Measurements from ENCODE around the gene ZNF74. TPM values are rescaled to one million over a fixed set of nuclear protein-coding genes. Genes with fewer than 3 reads are reported as not detected.

ZNF74 gene
- total and polyA plus RNA-seq, 2 experiments from 2014 or later, result 15.6 to 17.9 TPM

- TF ChIP-seq EZH2 (IDR thresholded peaks at IDR 0.05; ENCODE audit: borderline replicate concordance) (no peak), EZH2phosphoT487 (IDR thresholded peaks at IDR 0.05; ENCODE audit: low read depth, severe bottlenecking, unreplicated experiment) (no peak), CTCF (IDR thresholded peaks at IDR 0.05; ENCODE audit: poor library complexity) (no peak)
- H3K27me3 ChIP-seq, result no peaks in the 10 kb centered on the region
- no peak overlapping the region for H3K4me2 ChIP-seq
- H4K20me1 ChIP-seq (ENCODE audit: insufficient read depth, poor library complexity, severe bottlenecking), result no peaks in the 10 kb centered on the region
- no peaks in the 10 kb centered on the region for H3K9me2 ChIP-seq (replicated peaks; ENCODE audit: insufficient read depth)
- H3K4me3 ChIP-seq, result no peak overlapping the region
- DNase-seq (ENCODE audit: low spot score), result no peak
- WGBS (ENCODE audit: low lambda C conversion rate, missing lambda C conversion rate), result 93% methylated on average over 4 of the region's 4 CpGs
- H3K79me2 ChIP-seq, result no peaks in the 10 kb centered on the region
- H2AFZ ChIP-seq, result no peak overlapping the region
- no peaks in the 10 kb centered on the region for H3K9me3 ChIP-seq (ENCODE audit: low read depth)
- H3K36me3 ChIP-seq (replicated peaks; ENCODE audit: insufficient read depth, low read depth), result no peaks in the 10 kb centered on the region
- H3K27ac ChIP-seq, result no peak overlapping the region
- H3K4me1 ChIP-seq (ENCODE audit: insufficient read depth), result no peaks in the 10 kb centered on the region
Observed at GRCh38 chr22:20444325-20444724, 50.4 kb downstream of the ZNF74 start.

- H3K4me2 ChIP-seq, result no peak overlapping the region
- no peaks in the 10 kb centered on the region for H3K9me3 ChIP-seq (ENCODE audit: low read depth)
- H3K9me2 ChIP-seq (replicated peaks; ENCODE audit: insufficient read depth), result no peaks in the 10 kb centered on the region
- no peak overlapping the region for H3K4me3 ChIP-seq
- no peak overlapping the region for H2AFZ ChIP-seq
- H4K20me1 ChIP-seq (ENCODE audit: insufficient read depth, poor library complexity, severe bottlenecking), result no peaks in the 10 kb centered on the region
- WGBS (ENCODE audit: low lambda C conversion rate, missing lambda C conversion rate), result 97% methylated on average over 21 of the region's 21 CpGs
- no peak for DNase-seq (ENCODE audit: low spot score)
- H3K27me3 ChIP-seq, result no peaks in the 10 kb centered on the region
- H3K4me1 ChIP-seq (ENCODE audit: insufficient read depth), result no peaks in the 10 kb centered on the region
- no peaks in the 10 kb centered on the region for H3K36me3 ChIP-seq (replicated peaks; ENCODE audit: insufficient read depth, low read depth)
- TF ChIP-seq CTCF (IDR thresholded peaks at IDR 0.05; ENCODE audit: poor library complexity) (no peak), EZH2phosphoT487 (IDR thresholded peaks at IDR 0.05; ENCODE audit: low read depth, severe bottlenecking, unreplicated experiment) (no peak), EZH2 (IDR thresholded peaks at IDR 0.05; ENCODE audit: borderline replicate concordance) (no peak)
- no peak overlapping the region for H3K27ac ChIP-seq
- H3K79me2 ChIP-seq, result no peaks in the 10 kb centered on the region
Observed at GRCh38 chr22:20446383-20446970, 52.5 kb downstream of the ZNF74 start.

GRCh38 chr22:20448630-20449029 lies 54.7 kb downstream of the ZNF74 start:
- Histone ChIP-seq H3K36me3 (replicated peaks; ENCODE audit: insufficient read depth, low read depth) (no peaks in the 10 kb centered on the region), H3K4me2 (no peak overlapping the region), H3K9me2 (replicated peaks; ENCODE audit: insufficient read depth) (no peaks in the 10 kb centered on the region), H4K20me1 (ENCODE audit: insufficient read depth, poor library complexity, severe bottlenecking) (no peaks in the 10 kb centered on the region), H3K27ac (no peak overlapping the region), H3K9me3 (ENCODE audit: low read depth) (no peaks in the 10 kb centered on the region), H2AFZ (no peak overlapping the region), H3K79me2 (no peaks in the 10 kb centered on the region), H3K4me3 (no peak overlapping the region), H3K27me3 (no peaks in the 10 kb centered on the region), H3K4me1 (ENCODE audit: insufficient read depth) (no peaks in the 10 kb centered on the region)
- no peak for DNase-seq (ENCODE audit: low spot score)
- TF ChIP-seq EZH2 (IDR thresholded peaks at IDR 0.05; ENCODE audit: borderline replicate concordance) (no peak), EZH2phosphoT487 (IDR thresholded peaks at IDR 0.05; ENCODE audit: low read depth, severe bottlenecking, unreplicated experiment) (no peak), CTCF (IDR thresholded peaks at IDR 0.05; ENCODE audit: poor library complexity) (no peak)
- WGBS (ENCODE audit: low lambda C conversion rate, missing lambda C conversion rate), result 94% methylated on average over 5 of the region's 5 CpGs
